Muscle of leg (tissue), 11 donors: ENCODE results near the gene RAD23B. TPM values are rescaled to one million over a fixed set of nuclear protein-coding genes. Genes with fewer than 3 reads are reported as not detected.
A peak's percentile ranks its signal among the peaks of the same experiment; 100 is the strongest.

Experiments used
- DNase-seq: peaks from one replicate; pipeline ENCODE4 v3.0.0; 2013
- H3K27ac ChIP-seq: one replicate; pipeline ENCODE4 v1.5.1; 2013; ENCODE audit warnings: mild to moderate bottlenecking, low read length, control low read depth
- H3K27me3 ChIP-seq: one replicate; pipeline ENCODE4 v1.6.1; 2013; ENCODE audit warnings: low read length; ENCODE audit not compliant: control insufficient read depth, insufficient read depth
- H3K36me3 ChIP-seq: one replicate; pipeline ENCODE4 v1.6.1; 2013; ENCODE audit warnings: low read length; ENCODE audit not compliant: control insufficient read depth, insufficient read depth
- H3K4me1 ChIP-seq: one replicate; pipeline ENCODE4 v1.6.1; 2013; ENCODE audit warnings: low read length; ENCODE audit not compliant: control insufficient read depth, insufficient read depth
- H3K4me3 ChIP-seq: one replicate; pipeline ENCODE4 v1.5.1; 2013; ENCODE audit warnings: low read length, control low read depth
- H3K9me3 ChIP-seq: replicated peaks from 2 replicates; pipeline ENCODE4 v1.6.1; 2013; ENCODE audit warnings: low read depth, low read length; ENCODE audit not compliant: control insufficient read depth
- WGBS: methylation state at CpG from one replicate; pipeline ENCODE4 v1.1.5; 2013; ENCODE audit warnings: missing lambda C conversion rate; ENCODE audit not compliant: insufficient coverage; 5-methylcytosine and 5-hydroxymethylcytosine counted together
- polyA plus RNA-seq, 8 donors: library from polyadenylated mRNA; unstranded; fragments of 120-200 nt; gene quantifications; one replicate each; pipeline versions ENCODE4 v1.2.1 to v1.2.3, GENCODE V29; 2013; ENCODE audit warnings: inconsistent platforms in 1 of 8, low replicate concordance in 1 of 8; ENCODE audit not compliant: insufficient read length in 8 of 8, insufficient read depth in 1 of 8
- total RNA-seq: library from RNA; stranded (reverse); fragments of 120-200 nt; gene quantifications from one replicate; pipeline ENCODE4 v1.2.4, GENCODE V29; 2013

Gene RAD23B
- total and polyA plus RNA-seq, 9 donors, result 62.5 to 136 (median 130) TPM

DNA sequence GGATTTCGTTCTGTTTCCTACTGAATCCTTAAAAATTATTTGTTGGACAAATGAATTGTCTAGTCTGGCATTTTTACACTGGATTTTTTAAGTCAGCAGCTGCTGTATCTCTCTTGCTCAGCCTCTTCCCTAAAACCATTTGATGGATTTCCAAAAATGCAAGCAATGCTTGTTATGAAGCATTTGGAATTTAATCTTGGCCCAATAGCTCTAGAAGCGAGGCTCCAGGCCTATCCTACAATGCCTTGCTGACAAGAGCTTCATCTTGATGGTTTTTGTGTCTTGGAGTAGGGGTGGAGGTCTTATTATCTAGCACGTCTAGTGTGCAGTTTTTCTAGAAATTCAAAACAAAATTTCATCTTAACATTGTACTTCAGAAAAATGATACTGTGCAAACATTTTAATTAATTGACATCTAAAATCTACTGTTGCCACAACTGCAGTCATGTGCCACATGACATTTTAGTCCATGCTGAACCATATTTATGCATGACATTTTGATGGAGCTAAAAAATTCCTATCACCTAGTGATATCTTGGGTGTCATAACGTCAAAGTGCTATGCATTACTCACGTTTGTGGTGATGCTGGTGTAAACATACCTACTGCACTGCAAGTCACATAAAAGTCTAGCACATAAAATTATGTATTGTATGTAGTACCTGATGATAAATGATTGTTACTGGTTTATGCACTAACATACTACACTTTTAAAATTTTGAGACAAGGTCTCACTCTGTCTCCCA is 5.9 kb upstream of the RAD23B start:
- no peak overlapping the region for H3K4me3 ChIP-seq
- peak; percentile 82 for DNase-seq
- no peaks in the 10 kb centered on the region for H3K27me3 ChIP-seq
- no peak overlapping the region for H3K27ac ChIP-seq
- no peaks in the 10 kb centered on the region for H3K36me3 ChIP-seq
- no CpG with 5 or more reads among the region's 5 CpGs for WGBS
- no peaks in the 10 kb centered on the region for H3K9me3 ChIP-seq
- peaks cover 28% of the 10 kb centered on the region for H3K4me1 ChIP-seq

DNA sequence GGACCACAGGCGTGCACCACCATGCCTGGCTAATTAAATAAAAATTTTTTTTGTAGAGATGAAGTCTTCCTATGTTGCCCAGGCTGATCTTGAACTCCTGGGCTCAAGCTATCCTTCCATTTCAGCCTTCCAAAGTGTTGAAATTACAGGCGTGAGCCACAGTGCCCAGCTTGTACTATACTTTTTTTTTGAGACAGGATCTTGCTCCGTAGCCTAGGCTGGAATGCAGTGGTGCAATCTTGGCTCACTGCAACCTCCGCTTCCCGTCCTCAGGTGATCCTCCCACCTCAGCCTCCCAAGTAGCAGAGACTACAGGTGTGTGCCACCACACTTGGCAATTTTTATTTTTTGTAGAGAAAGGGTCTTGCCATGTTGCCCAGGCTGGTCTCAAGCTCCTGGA is 5.3 kb upstream of the RAD23B start:
- WGBS, result 94% methylated on average over 5 of the region's 5 CpGs

DNA sequence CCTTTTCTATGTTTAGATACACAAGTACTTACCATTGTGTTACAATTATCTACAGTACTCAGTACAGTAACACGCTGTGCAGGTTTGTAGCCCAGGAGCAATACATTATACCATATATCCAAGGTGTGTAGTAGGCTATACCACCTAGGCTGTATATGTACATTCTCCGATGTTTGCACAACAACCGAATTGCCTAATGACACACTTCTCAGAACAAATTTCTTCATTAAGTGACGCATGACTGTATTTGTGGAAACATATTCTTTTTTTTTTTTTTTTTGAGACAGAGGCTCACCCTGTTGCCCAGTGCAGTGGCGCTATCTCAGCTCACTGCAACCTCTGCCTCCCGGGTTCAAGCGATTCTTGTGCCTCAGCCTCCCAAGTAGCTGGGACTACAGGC is 4.0 kb upstream of the RAD23B start:
- DNase-seq, result no peak
- H3K36me3 ChIP-seq, result no peaks in the 10 kb centered on the region
- no peaks in the 10 kb centered on the region for H3K9me3 ChIP-seq
- H3K27ac ChIP-seq, result no peak overlapping the region
- no peaks in the 10 kb centered on the region for H3K27me3 ChIP-seq
- H3K4me1 ChIP-seq, result peaks cover 30% of the 10 kb centered on the region
- no peak overlapping the region for H3K4me3 ChIP-seq
- WGBS, result 86% methylated on average over 3 of the region's 7 CpGs

More for the DNA sequence above, 5.3 kb upstream of the RAD23B start:
- H3K27me3 ChIP-seq, result no peaks in the 10 kb centered on the region
- H3K36me3 ChIP-seq, result no peaks in the 10 kb centered on the region
- no peak overlapping the region for H3K27ac ChIP-seq
- peaks cover 31% of the 10 kb centered on the region for H3K4me1 ChIP-seq
- no peak overlapping the region for H3K4me3 ChIP-seq
- no peaks in the 10 kb centered on the region for H3K9me3 ChIP-seq
- no peak for DNase-seq

DNA sequence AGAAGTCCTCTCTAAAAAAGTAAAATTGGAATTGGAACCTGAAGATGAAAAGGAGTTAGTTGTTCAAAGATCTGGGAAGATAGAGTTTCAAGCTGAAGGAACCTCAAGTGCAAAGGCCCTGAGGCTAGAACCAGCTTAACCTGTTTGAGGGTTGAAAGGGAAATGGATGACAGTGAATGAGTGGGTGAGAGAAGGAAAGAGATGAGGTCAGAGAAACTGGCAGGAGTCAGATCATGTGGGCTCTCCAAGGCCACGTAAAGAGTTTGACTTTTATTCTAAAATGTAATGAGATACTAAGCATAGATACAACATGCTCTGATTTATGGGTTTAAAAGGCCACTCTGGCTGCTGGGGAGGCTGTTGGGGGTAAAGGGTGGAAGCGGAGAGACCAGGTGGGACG is 2.5 kb upstream of the RAD23B start:
- Histone ChIP-seq H3K4me1 (peaks cover 18% of the 10 kb centered on the region), H3K4me3 (no peak overlapping the region), H3K36me3 (no peaks in the 10 kb centered on the region), H3K27me3 (no peaks in the 10 kb centered on the region), H3K9me3 (no peaks in the 10 kb centered on the region), H3K27ac (no peak overlapping the region)
- 67% methylated on average over 3 of the region's 3 CpGs for WGBS
- DNase-seq, result no peak

DNA sequence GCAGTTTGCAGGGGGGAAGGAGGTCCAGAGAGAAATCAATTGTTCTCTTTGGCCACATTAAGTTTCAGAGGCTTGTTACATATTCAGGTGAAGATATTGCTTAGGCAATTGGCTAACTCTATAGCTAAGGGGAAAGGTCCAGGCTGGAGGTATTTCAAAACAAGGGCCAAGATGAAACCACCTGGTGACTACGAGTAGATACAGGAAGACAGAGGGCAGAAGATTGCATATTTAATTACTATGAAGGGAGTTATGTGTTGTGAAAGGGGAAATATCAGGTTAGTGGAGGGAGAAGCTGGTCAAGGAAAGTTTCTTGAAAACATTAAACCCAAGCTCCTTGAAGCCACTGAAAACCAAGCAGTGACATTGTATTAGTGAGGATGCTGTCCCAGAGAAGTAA is 1.9 kb upstream of the RAD23B start:
- H3K4me3 ChIP-seq, result no peak overlapping the region
- H3K36me3 ChIP-seq, result no peaks in the 10 kb centered on the region
- WGBS, result 67% methylated on average over 1 of the region's 1 CpG
- H3K9me3 ChIP-seq, result no peaks in the 10 kb centered on the region
- no peak for DNase-seq
- peaks cover 17% of the 10 kb centered on the region for H3K4me1 ChIP-seq
- no peak overlapping the region for H3K27ac ChIP-seq
- H3K27me3 ChIP-seq, result no peaks in the 10 kb centered on the region

DNA sequence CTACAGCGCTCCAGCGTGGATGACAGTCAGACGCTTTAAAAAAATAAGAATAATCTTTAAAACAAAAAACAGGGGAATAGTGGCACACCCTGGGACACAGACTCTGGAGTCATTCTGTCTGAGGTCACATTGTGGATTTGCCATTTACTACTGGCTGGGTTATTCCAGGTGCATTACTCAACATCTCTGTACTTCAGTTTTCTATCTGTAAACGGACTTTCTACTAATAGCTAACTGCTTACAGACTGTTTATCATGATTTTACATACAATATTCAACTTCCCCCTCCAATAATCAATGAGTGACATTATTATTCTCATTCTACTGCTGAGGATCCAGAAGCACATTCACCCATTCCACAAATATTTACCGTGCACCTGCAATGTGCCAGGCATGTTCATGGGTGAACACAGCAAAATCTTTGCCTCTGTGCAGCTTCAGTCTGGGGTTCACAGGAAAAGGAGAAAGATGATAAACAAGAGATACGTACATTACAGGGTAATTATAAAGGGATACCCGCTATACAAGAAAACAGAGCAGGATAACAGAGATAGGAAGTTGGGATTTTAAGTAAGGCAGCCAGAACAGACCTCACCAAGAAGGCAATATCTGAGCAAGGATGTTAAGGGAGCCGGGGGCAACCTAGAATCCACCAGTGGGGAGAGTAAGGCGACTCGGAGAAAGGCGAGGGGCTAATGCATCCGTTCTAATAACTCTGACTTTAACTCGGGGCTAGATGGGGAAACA is 984 bp upstream of the RAD23B start:
- Histone ChIP-seq H3K9me3 (no peaks in the 10 kb centered on the region), H3K36me3 (no peaks in the 10 kb centered on the region), H3K27ac (peak overlapping the region; percentile 93), H3K27me3 (no peaks in the 10 kb centered on the region), H3K4me1 (peaks cover 11% of the 10 kb centered on the region), H3K4me3 (peak overlapping the region; percentile 68)
- DNase-seq, result no peak
- WGBS, result 3% methylated on average over 6 of the region's 13 CpGs

DNA sequence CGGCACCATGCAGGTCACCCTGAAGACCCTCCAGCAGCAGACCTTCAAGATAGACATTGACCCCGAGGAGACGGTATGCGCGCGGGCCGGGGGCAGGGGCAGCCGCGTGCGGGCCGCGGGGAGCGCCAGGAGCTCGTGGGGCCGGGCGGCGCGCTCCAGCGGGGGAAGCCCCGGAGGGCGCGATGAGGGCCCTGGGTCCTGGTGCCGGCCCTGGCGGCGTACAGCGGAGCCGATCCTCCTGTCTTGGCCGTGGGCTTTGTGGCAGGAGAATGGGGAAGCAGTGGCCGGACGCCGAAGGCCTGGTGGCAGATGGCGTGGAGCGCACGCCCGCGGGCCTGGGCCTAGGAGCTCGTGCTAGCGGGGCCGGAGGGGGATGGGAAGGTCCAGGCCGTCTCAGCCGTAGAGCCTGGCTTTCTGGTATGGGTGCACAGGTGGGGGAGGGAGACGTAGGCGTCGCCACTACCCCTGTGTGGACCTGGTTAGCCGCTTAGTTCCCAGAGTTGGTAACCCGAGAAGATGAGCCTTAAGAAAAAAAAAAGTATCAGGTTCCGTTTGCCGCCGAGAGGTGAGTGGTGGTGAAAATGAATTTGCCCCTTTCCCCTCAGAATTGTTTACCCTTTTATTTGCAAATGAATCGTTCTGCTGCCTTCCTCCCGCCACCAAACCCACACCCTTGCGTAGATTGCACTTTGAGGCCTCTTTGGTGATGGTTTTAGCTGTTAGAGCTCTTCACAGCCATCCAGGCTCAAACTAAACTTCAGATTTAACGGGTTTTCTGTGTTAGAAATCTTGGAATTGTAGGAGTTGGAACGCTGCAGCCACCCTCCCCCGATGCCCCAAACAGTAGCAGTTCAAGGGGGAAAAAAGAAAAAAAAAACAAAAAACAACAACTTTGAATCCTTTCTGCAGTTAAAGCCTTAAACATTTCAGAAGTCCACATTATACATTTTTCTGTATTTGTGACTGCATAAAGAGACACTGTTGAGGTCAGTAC is 841 bp downstream of the RAD23B start:
- Histone ChIP-seq H3K4me3 (peak overlapping the region; percentile 66), H3K27ac (peak overlapping the region; percentile 96), H3K9me3 (no peaks in the 10 kb centered on the region), H3K4me1 (peaks cover 7% of the 10 kb centered on the region), H3K36me3 (no peaks in the 10 kb centered on the region), H3K27me3 (no peaks in the 10 kb centered on the region)
- WGBS, result under 1% methylated on average over 44 of the region's 55 CpGs
- DNase-seq, result peak; percentile 81

DNA sequence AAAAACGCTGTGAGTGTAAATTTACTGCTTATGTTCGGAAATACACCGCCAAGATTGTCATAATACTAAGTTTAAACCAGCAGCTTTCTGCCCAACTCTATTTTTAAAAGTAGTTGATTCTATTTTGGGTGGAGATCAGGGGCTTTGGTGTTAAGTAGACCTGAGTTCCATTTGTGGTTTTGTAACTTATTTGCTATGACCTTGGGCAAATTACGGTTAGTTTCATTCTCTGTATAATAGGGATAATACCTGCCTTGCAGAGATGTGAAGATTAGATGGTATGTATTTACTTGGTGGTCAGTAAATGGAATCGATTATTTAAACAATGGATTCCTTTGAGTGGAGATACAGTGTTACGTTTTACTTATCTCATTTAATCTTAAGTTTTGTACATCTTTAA is 1.6 kb downstream of the RAD23B start:
- Histone ChIP-seq H3K4me1 (peaks cover 7% of the 10 kb centered on the region), H3K36me3 (no peaks in the 10 kb centered on the region), H3K9me3 (no peaks in the 10 kb centered on the region), H3K27me3 (no peaks in the 10 kb centered on the region), H3K27ac (peak overlapping the region; percentile 96), H3K4me3 (peak overlapping the region; percentile 66)
- WGBS, result no CpG with 5 or more reads among the region's 6 CpGs
- DNase-seq, result no peak

DNA sequence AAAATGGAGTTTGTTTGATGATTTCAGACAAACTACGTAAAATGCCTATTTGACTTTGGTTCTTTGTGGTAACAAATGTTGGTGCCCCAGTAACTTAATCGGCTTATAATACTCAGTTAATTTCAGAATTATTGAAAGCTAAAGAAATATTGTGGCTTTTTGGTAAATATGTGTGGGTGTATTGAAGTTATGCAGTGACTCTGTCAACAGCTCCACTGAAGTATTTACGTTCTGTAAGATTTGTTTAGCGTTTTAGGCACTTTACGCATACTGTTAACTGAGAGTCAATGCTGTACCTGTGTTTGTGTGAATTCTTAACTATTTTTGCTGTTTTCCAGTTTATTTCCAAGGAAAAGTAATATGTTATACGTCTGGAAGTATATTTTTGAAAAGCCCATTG is 2.2 kb downstream of the RAD23B start:
- DNase-seq, result no peak
- peak overlapping the region; percentile 48 for H3K27ac ChIP-seq
- WGBS, result no CpG with 5 or more reads among the region's 6 CpGs
- no peaks in the 10 kb centered on the region for H3K27me3 ChIP-seq
- peak overlapping the region; percentile 66 for H3K4me3 ChIP-seq
- no peaks in the 10 kb centered on the region for H3K36me3 ChIP-seq
- H3K4me1 ChIP-seq, result peaks cover 7% of the 10 kb centered on the region
- H3K9me3 ChIP-seq, result no peaks in the 10 kb centered on the region

DNA sequence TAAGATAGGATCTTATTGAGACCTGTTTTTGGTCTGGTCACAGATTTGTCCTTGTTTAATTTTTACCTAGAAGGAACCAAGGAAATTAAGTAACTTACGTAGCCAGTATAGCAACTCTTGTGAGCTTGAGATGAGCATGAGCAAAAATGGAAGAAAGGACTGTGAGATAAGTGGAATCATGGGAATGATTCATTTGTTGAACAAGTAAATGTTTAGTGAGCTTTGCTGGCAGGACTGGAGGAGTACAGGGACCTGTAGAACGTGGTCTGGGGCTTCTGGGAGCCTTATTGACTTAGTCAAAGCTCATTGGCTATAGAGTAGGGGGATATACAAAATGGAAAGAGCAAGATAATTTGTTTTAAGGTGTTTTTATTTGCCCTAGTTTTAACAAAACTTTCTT is 3.0 kb downstream of the RAD23B start:
- Histone ChIP-seq H3K27ac (peak overlapping the region; percentile 48), H3K4me3 (peak overlapping the region; percentile 66), H3K27me3 (no peaks in the 10 kb centered on the region), H3K36me3 (no peaks in the 10 kb centered on the region), H3K4me1 (peaks cover 7% of the 10 kb centered on the region), H3K9me3 (no peaks in the 10 kb centered on the region)
- no peak for DNase-seq
- 30% methylated on average over 1 of the region's 2 CpGs for WGBS
